HEK293 (cell line): ENCODE data around the gene ANKZF1.

ENCODE experiments used
- CTCF ChIA-PET: fragments of 350-600 bp; formaldehyde crosslinking; extraction: SDS; loops from one replicate; lab custom pipeline; 2021; ENCODE audit warnings: antibody characterized with exemption; lab: Yijun Ruan, JAX
- POLR2A ChIA-PET: fragments of 300-600 bp; formaldehyde crosslinking; extraction: SDS; loops from one replicate; lab custom pipeline; 2020; ENCODE audit warnings: antibody characterized with exemption, inconsistent platforms; lab: Yijun Ruan, JAX
- H3K27ac ChIP-seq: fragments of 200-500 bp; sonication (Bioruptor generic); 2 replicates; pipeline ENCODE4 v1.5.1; 2014; ENCODE audit warnings: low read depth, low read length, control low read depth, inconsistent platforms; ENCODE audit errors: extremely low read depth
- H3K36me3 ChIP-seq, 2 experiments: fragments of 200-500 bp in 1 of 2; sonication (Bioruptor generic) in 1 of 2; 1 replicate in 1 of 2; 2 replicates in 1 of 2; pipeline ENCODE4 v1.5.1; 2014 to 2017; ENCODE audit warnings: inconsistent platforms in 2 of 2, low read length in 2 of 2; ENCODE audit not compliant: control insufficient read depth in 2 of 2, insufficient read depth in 1 of 2
- H3K4me1 ChIP-seq: fragments of 200-500 bp; sonication (Bioruptor generic); 2 replicates; pipeline ENCODE4 v1.5.1; 2014; ENCODE audit warnings: mild to moderate bottlenecking, low read length, inconsistent platforms; ENCODE audit not compliant: control insufficient read depth, insufficient read depth
- H3K4me3 ChIP-seq: 2 replicates; pipeline ENCODE4 v1.5.1; 2011; ENCODE audit warnings: low read depth, mild to moderate bottlenecking, control low read depth, low read length, moderate library complexity
- H3K9me3 ChIP-seq: fragments of 200-500 bp; sonication (Bioruptor generic); 2 replicates; pipeline ENCODE4 v1.5.1; 2014; ENCODE audit warnings: low read depth, low read length, inconsistent platforms; ENCODE audit not compliant: control insufficient read depth, insufficient read depth
- IKZF3 ChIP-seq: fragments of 450-650 bp; IDR thresholded peaks from 2 replicates; pipeline ENCODE4 v1.5.0; 2018; ENCODE audit warnings: missing biosample characterization, mild to moderate bottlenecking, missing genetic modification characterization, moderate library complexity
- KLF8 ChIP-seq: fragments of 450-650 bp; formaldehyde crosslinking; IDR thresholded peaks from 2 replicates; pipeline ENCODE4 v1.5.1; 2016; ENCODE audit warnings: missing biosample characterization, missing genetic modification characterization
- ZBTB8A ChIP-seq: fragments of 450-650 bp; formaldehyde crosslinking; IDR thresholded peaks from 2 replicates; pipeline ENCODE4 v1.5.1; 2016; ENCODE audit warnings: missing biosample characterization, missing genetic modification characterization
- ZEB2 ChIP-seq: fragments of 450-650 bp; formaldehyde crosslinking; IDR thresholded peaks from 2 replicates; pipeline ENCODE4 v1.5.1; 2016; ENCODE audit warnings: missing biosample characterization, missing genetic modification characterization
- ZFP37 ChIP-seq: fragments of 450-650 bp; formaldehyde crosslinking; IDR thresholded peaks from 2 replicates; pipeline ENCODE4 v1.5.1; 2016; ENCODE audit warnings: missing biosample characterization, missing genetic modification characterization
- ZNF2 ChIP-seq: fragments of 450-650 bp; formaldehyde crosslinking; IDR thresholded peaks from 2 replicates; pipeline ENCODE4 v1.5.1; 2016; ENCODE audit warnings: missing biosample characterization, missing genetic modification characterization
- ZNF239 ChIP-seq: fragments of 450-650 bp; formaldehyde crosslinking; IDR thresholded peaks from 2 replicates; pipeline ENCODE4 v1.5.1; 2016; ENCODE audit warnings: missing biosample characterization, missing genetic modification characterization
- ZNF292 ChIP-seq: fragments of 450-650 bp; formaldehyde crosslinking; IDR thresholded peaks from 2 replicates; pipeline ENCODE4 v1.5.1; 2016; ENCODE audit warnings: low read depth, missing biosample characterization, missing genetic modification characterization, borderline replicate concordance
- ZNF335 ChIP-seq: fragments of 450-650 bp; formaldehyde crosslinking; conservative IDR thresholded peaks from 2 replicates; pipeline ENCODE4 v1.5.1; 2016; ENCODE audit warnings: missing biosample characterization, missing genetic modification characterization
- ZNF341 ChIP-seq: fragments of 450-650 bp; formaldehyde crosslinking; IDR thresholded peaks from 2 replicates; pipeline ENCODE4; 2016; ENCODE audit warnings: low read depth, missing biosample characterization, missing genetic modification characterization
- ZNF501 ChIP-seq: fragments of 450-650 bp; formaldehyde crosslinking; IDR thresholded peaks from 2 replicates; pipeline ENCODE4 v1.5.1; 2016; ENCODE audit warnings: missing biosample characterization, missing genetic modification characterization
- ZNF529 ChIP-seq: fragments of 450-650 bp; formaldehyde crosslinking; IDR thresholded peaks from 2 replicates; pipeline ENCODE4 v1.5.1; 2017; ENCODE audit warnings: missing genetic modification characterization, missing biosample characterization; ENCODE audit not compliant: insufficient replicate concordance
- ZNF629 ChIP-seq: fragments of 450-650 bp; formaldehyde crosslinking; IDR thresholded peaks from 2 replicates; pipeline ENCODE4 v1.5.1; 2017; ENCODE audit warnings: missing biosample characterization, missing genetic modification characterization
- ZNF768 ChIP-seq: fragments of 450-650 bp; formaldehyde crosslinking; IDR thresholded peaks from 2 replicates; pipeline ENCODE4 v1.5.1; 2018; ENCODE audit warnings: missing biosample characterization, mild to moderate bottlenecking, missing genetic modification characterization
- ZNF792 ChIP-seq: fragments of 450-650 bp; formaldehyde crosslinking; IDR thresholded peaks from 2 replicates; pipeline ENCODE4 v1.5.1; 2016; ENCODE audit warnings: missing biosample characterization, missing genetic modification characterization
- ZNF843 ChIP-seq: fragments of 450-650 bp; formaldehyde crosslinking; IDR thresholded peaks from 2 replicates; pipeline ENCODE4 v1.5.1; 2016; ENCODE audit warnings: missing biosample characterization, missing genetic modification characterization
- ZXDB ChIP-seq: fragments of 450-650 bp; formaldehyde crosslinking; IDR thresholded peaks from 2 replicates; pipeline ENCODE4 v1.5.1; 2016; ENCODE audit warnings: missing biosample characterization, missing genetic modification characterization
- TF ChIP-seq, protein P1 (sequence below): fragments of 450-650 bp; formaldehyde crosslinking; IDR thresholded peaks from 2 replicates; pipeline ENCODE4 v1.5.1; 2016; ENCODE audit warnings: missing biosample characterization, missing genetic modification characterization
- TF ChIP-seq, protein P2 (sequence below): fragments of 450-650 bp; formaldehyde crosslinking; IDR thresholded peaks from 2 replicates; pipeline ENCODE4 v1.5.1; 2017; ENCODE audit warnings: missing biosample characterization, missing genetic modification characterization
- TF ChIP-seq, protein P3 (sequence below): IDR thresholded peaks from 2 replicates; pipeline ENCODE4 v1.6.1; 2011; ENCODE audit warnings: mild to moderate bottlenecking, low read depth, low read length, borderline replicate concordance
- TF ChIP-seq, protein P4 (sequence below): fragments of 450-650 bp; formaldehyde crosslinking; IDR thresholded peaks from 2 replicates; pipeline ENCODE4 v1.5.1; 2016; ENCODE audit warnings: missing biosample characterization, missing genetic modification characterization
- TF ChIP-seq, protein P5 (sequence below): fragments of 450-650 bp; formaldehyde crosslinking; conservative IDR thresholded peaks from 2 replicates; pipeline ENCODE4 v1.5.1; 2016; ENCODE audit warnings: low read depth, missing biosample characterization, missing genetic modification characterization
- TF ChIP-seq, protein P6 (sequence below): fragments of 450-650 bp; formaldehyde crosslinking; IDR thresholded peaks from 2 replicates; pipeline ENCODE4 v1.5.1; 2016; ENCODE audit warnings: missing biosample characterization, missing genetic modification characterization

Gene ANKZF1

DNA sequence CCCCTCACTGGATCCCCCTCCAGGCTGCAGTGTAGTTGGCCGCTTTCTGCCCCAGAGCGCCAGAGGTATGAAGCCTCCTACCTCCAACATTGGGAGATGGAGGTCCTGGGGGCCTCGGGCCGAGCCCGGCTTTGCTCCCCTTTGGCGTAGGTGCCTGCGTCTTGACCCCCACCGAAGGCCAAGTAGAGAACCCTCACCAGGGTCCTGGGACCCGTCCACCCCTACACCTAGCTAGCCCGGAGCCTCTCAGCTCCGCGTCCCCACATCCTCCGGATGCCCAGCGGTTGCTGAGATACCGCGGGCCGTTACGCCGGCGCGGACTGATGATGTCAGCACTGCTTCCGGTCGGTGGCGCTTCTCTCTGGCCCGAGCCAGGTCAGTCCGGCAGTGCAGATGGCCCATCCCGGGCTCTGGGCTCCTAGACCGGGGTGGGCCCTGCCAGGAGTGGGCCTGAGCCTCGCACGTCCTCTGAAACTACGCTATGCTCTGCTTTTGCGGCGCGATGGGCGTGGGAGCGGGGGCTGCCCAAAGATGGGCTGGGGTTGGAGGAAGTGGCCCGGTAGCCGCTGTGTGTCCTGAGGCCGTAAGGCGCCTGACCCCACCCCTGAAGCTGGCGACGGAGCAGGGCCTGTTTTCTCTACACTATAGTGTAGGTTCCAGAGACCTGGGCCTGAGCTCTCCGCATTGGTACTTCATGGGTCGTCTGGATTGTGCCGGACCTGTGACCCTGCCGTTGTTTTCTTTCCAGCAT, 15.7 kb downstream of the ANKZF1 start, which contains the start of the genes GLB1L and STK16:
GLB1L (minus strand) TSS at position 297 of the 751 bp plus-strand sequence. CDS start 1,871 bp downstream, outside the sequence.
STK16 (plus strand) TSS at position 332 of the 751 bp plus-strand sequence. CDS start 521 bp downstream, outside the sequence.
- H3K36me3 ChIP-seq: peaks cover 0 to 31% of the 10 kb centered on the region in 2 experiments; a peak in 1 of 3 replicates
- peaks cover 10% of the 10 kb centered on the region for H3K4me1 ChIP-seq
- peak within 1 kb of the TSS; percentile 85 for H3K27ac ChIP-seq
- H3K4me3 ChIP-seq: peak within 1 kb of the TSS; percentile 94
- POLR2A ChIA-PET: interaction anchor here (0.6 to 2.3 kb wide), 18 partner anchors 10 to 336 kb away, joined by 3 to 17 read pairs (median 4); partner anchors contain the start of genes ABCB6, ANKZF1, ATG9A and CNPPD1
- CTCF ChIA-PET: interaction anchor here (0.5 to 3.2 kb wide), 11 partner anchors 15 to 265 kb away, joined by 3 to 35 read pairs (median 3); partner anchors contain the start of genes ANKZF1, CNPPD1 and DNAJB2
- no peaks in the 10 kb centered on the region for H3K9me3 ChIP-seq
- TF ChIP-seq ZNF529 (tag by site-specific recombination): no peak
- peak; percentile 39; the same call in 1 of the 2 replicates for TF ChIP-seq ZNF2
- peak; percentile 57; the same call in 1 of the 2 replicates for TF ChIP-seq KLF8
- TF ChIP-seq IKZF3: no peak
- peak; percentile 54 for TF ChIP-seq ZXDB (tag by site-specific recombination)
- peak; percentile 79 for TF ChIP-seq ZNF629
- TF ChIP-seq, protein P1, sequence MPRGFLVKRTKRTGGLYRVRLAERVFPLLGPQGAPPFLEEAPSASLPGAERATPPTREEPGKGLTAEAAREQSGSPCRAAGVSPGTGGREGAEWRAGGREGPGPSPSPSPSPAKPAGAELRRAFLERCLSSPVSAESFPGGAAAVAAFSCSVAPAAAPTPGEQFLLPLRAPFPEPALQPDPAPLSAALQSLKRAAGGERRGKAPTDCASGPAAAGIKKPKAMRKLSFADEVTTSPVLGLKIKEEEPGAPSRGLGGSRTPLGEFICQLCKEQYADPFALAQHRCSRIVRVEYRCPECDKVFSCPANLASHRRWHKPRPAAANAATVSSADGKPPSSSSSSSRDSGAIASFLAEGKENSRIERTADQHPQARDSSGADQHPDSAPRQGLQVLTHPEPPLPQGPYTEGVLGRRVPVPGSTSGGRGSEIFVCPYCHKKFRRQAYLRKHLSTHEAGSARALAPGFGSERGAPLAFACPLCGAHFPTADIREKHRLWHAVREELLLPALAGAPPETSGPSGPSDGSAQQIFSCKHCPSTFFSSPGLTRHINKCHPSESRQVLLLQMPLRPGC (tag by site-specific recombination): peak; percentile 33; the same call in 1 of the 2 replicates
- TF ChIP-seq, protein P2, sequence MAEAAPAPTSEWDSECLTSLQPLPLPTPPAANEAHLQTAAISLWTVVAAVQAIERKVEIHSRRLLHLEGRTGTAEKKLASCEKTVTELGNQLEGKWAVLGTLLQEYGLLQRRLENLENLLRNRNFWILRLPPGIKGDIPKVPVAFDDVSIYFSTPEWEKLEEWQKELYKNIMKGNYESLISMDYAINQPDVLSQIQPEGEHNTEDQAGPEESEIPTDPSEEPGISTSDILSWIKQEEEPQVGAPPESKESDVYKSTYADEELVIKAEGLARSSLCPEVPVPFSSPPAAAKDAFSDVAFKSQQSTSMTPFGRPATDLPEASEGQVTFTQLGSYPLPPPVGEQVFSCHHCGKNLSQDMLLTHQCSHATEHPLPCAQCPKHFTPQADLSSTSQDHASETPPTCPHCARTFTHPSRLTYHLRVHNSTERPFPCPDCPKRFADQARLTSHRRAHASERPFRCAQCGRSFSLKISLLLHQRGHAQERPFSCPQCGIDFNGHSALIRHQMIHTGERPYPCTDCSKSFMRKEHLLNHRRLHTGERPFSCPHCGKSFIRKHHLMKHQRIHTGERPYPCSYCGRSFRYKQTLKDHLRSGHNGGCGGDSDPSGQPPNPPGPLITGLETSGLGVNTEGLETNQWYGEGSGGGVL (tag by site-specific recombination): peak; percentile 58
- TF ChIP-seq ZNF501 (tag by site-specific recombination): peak; percentile 71; the same call in 1 of the 2 replicates
- TF ChIP-seq ZNF768 (tag by site-specific recombination): no peak
- TF ChIP-seq ZNF792 (tag by site-specific recombination): no peak
- TF ChIP-seq ZNF843: peak; percentile 23; the same call in 1 of the 2 replicates
- TF ChIP-seq ZBTB8A (tag by site-specific recombination): peak; percentile 55
- peak; percentile 90 for TF ChIP-seq ZNF335
- TF ChIP-seq, protein P3, sequence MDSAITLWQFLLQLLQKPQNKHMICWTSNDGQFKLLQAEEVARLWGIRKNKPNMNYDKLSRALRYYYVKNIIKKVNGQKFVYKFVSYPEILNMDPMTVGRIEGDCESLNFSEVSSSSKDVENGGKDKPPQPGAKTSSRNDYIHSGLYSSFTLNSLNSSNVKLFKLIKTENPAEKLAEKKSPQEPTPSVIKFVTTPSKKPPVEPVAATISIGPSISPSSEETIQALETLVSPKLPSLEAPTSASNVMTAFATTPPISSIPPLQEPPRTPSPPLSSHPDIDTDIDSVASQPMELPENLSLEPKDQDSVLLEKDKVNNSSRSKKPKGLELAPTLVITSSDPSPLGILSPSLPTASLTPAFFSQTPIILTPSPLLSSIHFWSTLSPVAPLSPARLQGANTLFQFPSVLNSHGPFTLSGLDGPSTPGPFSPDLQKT: peak; percentile 80; the same call in 1 of the 2 replicates
- TF ChIP-seq, protein P4, sequence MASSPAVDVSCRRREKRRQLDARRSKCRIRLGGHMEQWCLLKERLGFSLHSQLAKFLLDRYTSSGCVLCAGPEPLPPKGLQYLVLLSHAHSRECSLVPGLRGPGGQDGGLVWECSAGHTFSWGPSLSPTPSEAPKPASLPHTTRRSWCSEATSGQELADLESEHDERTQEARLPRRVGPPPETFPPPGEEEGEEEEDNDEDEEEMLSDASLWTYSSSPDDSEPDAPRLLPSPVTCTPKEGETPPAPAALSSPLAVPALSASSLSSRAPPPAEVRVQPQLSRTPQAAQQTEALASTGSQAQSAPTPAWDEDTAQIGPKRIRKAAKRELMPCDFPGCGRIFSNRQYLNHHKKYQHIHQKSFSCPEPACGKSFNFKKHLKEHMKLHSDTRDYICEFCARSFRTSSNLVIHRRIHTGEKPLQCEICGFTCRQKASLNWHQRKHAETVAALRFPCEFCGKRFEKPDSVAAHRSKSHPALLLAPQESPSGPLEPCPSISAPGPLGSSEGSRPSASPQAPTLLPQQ (tag by site-specific recombination): peak; percentile 67
- TF ChIP-seq ZNF239: no peak
- peak; percentile 73 for TF ChIP-seq ZEB2 (tag by site-specific recombination)
- no peak for TF ChIP-seq ZNF292 (tag by site-specific recombination)
- TF ChIP-seq, protein P5, sequence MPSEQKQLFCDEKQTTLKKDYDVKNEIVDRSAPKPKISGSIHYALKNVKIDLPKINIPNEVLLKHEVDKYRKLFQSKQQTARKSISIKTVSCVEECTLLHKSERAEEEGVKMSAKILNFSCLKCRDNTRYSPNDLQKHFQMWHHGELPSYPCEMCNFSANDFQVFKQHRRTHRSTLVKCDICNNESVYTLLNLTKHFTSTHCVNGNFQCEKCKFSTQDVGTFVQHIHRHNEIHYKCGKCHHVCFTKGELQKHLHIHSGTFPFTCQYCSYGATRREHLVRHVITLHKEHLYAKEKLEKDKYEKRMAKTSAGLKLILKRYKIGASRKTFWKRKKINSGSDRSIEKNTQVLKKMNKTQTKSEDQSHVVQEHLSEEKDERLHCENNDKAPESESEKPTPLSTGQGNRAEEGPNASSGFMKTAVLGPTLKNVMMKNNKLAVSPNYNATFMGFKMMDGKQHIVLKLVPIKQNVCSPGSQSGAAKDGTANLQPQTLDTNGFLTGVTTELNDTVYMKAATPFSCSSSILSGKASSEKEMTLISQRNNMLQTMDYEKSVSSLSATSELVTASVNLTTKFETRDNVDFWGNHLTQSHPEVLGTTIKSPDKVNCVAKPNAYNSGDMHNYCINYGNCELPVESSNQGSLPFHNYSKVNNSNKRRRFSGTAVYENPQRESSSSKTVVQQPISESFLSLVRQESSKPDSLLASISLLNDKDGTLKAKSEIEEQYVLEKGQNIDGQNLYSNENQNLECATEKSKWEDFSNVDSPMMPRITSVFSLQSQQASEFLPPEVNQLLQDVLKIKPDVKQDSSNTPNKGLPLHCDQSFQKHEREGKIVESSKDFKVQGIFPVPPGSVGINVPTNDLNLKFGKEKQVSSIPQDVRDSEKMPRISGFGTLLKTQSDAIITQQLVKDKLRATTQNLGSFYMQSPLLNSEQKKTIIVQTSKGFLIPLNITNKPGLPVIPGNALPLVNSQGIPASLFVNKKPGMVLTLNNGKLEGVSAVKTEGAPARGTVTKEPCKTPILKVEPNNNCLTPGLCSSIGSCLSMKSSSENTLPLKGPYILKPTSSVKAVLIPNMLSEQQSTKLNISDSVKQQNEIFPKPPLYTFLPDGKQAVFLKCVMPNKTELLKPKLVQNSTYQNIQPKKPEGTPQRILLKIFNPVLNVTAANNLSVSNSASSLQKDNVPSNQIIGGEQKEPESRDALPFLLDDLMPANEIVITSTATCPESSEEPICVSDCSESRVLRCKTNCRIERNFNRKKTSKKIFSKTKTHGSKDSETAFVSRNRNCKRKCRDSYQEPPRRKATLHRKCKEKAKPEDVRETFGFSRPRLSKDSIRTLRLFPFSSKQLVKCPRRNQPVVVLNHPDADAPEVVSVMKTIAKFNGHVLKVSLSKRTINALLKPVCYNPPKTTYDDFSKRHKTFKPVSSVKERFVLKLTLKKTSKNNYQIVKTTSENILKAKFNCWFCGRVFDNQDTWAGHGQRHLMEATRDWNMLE (tag by site-specific recombination): peak; percentile 49; the same call in 1 of the 2 replicates
- TF ChIP-seq, protein P6, sequence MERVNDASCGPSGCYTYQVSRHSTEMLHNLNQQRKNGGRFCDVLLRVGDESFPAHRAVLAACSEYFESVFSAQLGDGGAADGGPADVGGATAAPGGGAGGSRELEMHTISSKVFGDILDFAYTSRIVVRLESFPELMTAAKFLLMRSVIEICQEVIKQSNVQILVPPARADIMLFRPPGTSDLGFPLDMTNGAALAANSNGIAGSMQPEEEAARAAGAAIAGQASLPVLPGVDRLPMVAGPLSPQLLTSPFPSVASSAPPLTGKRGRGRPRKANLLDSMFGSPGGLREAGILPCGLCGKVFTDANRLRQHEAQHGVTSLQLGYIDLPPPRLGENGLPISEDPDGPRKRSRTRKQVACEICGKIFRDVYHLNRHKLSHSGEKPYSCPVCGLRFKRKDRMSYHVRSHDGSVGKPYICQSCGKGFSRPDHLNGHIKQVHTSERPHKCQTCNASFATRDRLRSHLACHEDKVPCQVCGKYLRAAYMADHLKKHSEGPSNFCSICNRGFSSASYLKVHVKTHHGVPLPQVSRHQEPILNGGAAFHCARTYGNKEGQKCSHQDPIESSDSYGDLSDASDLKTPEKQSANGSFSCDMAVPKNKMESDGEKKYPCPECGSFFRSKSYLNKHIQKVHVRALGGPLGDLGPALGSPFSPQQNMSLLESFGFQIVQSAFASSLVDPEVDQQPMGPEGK (tag by site-specific recombination): 0 out of 2 replicates have a peak, but pooled peaks have one; percentile 28
- TF ChIP-seq ZNF341: peak; percentile 36
- TF ChIP-seq ZFP37 (tag by site-specific recombination): 0 out of 2 replicates have a peak, but pooled peaks have one; percentile 57
